Activated CD4-positive, alpha-beta T cell treated with anti-CD3 and anti-CD28 coated beads for 24 hours (primary cell): ENCODE results near the gene CHPF2.

Experiments
- DNase-seq, 2 donors: peaks; one replicate each; pipeline ENCODE4 v3.0.0-alpha.2; 2020; ENCODE audit warnings: low read depth in 2 of 2

CHPF2 gene

DNA sequence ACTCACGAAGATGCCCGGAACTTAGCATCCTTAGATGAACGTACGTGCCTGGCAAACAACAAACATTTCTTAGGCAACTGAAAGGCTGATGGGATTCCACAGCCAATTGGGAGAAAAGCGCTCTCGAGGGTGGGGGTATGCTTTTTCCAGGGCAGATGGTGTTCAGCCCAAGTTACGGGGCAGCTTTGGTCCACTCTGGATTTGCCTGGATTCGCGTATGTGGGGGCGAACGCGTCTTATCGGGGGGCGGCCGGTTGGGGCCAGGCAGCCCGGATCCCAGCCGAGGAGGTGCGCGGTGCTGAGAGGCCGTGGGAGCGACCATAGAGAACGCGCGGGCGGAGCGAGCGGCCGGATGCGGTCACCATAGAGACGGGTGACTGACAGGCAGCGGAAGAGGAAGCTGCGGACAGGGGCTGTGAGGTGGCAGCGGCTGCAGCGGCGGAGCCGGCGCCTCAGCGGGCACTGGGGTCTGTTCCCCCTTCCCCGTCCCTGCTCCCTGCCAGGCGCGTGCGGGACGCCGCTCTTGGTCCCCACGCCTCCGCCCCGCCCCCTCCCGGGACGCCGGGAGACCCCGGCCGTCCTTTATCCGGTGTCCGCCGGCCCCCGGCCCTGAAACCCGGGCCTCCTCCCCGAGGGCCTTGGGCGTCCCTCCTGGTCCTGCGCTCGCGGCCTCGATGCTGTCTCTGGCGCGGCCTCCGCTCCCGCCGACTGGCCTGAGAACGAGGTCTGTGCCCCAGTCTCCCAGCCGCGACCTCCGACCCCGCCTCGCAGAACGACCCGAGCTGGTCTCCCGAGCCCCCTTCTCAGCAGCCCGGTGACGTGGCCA, at the start of gene CHPF2:
Gene CHPF2, plus strand, starts transcription at position 393 of the 826 bp plus-strand sequence. CDS start 1,529 bp downstream, outside the sequence.
- peak; percentile 82 to 87 for DNase-seq

- no peak for DNase-seq
These were observed 46.3 kb upstream of the CHPF2 start for GRCh38 chr7:151185762-151186639.

- DNase-seq: no peak
These were observed 45.5 kb upstream of the CHPF2 start, which contains the start of gene ASB10 for GRCh38 chr7:151186640-151187408. TSS of gene ASB10 (minus strand) at chr7:151187250. CDS start at chr7:151187130, 120 bp downstream.

GRCh38 chr7:151187409-151188251, 44.7 kb upstream of the CHPF2 start:
- DNase-seq: no peak

GRCh38 chr7:151188252-151188542, 44.1 kb upstream of the CHPF2 start:
- DNase-seq: no peak

DNA sequence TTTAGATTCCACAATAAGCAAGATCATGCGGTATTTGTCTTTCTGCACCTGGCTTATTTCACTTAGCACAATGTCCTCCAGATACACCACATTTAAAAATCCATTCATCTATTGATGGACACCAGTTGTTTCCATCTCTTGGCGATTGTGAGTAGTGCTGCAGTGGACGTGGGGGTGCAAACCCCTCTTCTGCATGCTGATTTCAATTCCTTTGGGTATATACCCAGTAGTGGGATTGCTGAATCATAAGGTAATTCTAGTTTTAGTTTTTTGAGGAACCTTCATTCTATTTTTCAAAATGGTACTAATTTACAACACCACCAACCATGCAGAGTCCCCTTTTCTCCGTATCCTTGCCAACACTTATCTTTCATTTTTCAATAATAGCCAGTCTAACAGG, 43.2 kb upstream of the CHPF2 start:
- DNase-seq: no peak

DNA sequence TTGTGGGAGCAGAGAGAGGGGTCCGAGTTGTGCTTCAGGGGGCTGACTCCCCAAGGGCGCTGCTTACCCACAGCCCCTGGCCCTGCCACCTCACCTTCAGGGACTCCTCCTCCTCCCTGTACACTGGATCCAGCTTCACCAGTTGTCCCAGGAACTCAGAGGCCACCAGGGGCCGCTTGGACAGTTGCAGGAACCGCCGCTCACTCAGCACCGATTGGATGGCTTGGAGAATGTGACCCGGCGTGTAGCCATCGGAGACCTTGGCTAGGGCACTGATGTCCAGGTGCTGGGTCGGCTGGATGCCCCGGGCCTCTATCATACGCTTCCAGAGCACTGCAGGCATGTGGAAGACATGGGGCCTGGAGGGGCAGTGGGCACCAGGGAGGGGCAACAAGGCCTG, 40.7 kb upstream of the CHPF2 start:
- no peak for DNase-seq

- DNase-seq: no peak
These were observed 40.2 kb upstream of the CHPF2 start for GRCh38 chr7:151192002-151192539.

DNA sequence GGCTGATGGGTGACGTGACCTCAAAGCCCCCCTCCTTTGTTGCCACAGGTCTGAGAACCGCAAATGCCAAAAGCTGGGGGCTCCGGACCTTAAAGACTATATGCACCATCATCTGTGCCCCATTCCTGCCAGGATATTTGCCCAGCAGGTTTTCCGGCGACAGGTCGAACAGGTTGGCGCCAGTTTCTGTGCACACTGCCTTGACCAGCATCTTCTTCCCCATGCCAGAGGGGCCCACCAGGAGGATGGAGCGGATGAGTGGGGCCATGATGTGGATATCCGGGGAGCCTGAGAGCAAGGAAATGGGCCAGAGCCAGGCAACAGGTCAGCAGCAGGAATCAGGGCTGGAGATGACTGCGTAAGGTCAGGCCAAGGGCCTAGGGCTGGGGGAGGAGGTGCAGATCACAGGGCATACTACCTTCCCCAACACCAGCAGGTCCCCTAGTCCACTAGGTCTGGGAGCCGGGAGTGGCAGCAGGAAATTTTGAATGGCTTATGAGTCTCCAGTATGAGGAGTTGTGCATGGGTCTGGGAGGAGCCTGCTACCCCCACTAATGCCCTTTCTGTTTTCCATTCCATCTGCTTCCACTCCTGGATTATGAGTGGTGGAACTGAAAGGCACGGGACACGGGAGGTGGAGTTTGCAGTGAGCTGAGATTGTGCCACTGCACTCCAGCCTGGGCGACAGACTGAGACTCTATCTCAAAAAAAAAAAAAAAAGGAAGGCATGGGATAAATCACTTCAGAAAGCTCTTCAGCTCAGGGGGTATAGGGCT, 38.9 kb upstream of the CHPF2 start:
- DNase-seq: no peak

- DNase-seq: no peak
These were observed 38.1 kb upstream of the CHPF2 start for GRCh38 chr7:151194188-151194587.

GRCh38 chr7:151195616-151196450, 36.5 kb upstream of the CHPF2 start:
- no peak for DNase-seq

DNA sequence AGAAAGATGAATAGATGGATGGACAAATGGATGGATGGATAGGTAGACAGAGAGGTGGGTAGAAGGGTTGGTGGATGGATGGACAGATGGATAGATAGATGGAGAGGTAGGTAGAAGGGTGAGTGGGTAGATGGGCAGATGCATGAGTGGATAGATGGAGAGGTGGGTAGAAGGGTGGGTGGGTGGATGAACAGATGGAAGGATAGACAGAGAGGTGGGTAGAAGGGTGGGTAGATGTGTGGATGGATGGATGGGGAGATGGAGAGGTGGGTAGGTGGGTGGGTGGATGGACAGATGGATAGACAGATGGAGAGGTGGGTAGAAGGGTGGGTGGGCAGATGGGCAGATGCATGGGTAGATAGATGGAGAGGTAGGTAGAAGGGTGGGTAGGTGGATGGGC, 34.4 kb upstream of the CHPF2 start:
- no peak for DNase-seq

DNA sequence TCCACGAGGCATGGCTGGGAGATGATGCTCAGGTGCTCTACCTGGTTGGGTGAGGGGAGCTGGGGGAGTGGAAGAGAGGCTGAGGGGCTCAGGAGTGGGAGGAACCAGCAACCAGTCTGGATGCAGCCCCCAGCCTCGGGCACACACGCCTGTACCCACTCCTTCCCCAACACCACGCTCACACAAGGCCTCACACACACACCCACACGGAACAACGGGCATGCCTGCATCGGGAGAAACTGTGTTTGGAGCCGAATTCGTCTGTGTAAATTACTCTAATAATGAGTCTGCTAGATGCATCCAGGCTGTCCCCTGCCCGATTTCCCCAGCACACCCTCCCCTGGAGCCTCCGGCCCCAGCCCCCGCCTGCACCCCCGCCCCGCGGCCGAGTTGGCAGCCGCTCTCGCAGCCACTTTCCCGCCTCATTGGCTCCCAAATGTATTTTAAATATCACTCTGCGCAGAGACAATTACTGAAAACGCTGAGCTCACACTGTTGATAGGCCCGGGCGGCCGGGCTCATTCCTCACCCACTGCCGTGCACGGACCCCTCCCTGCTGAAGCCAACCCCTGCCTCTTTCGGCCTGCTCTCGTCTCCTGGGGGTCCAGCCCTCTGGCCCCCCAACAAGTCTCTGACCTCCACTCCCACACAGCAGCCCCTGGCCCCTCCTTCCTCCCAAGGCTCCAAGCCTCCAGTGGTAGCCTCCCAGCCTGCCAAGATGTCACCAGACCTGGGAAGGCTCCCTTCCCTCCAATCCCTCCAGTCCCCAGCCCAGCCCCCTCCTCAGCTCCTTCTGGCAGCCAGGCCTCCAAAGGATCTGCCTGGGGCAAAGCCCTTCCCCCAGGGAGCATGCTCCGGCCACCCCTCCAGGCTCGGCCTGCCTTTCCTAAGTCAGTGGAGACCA, 33.1 kb upstream of the CHPF2 start:
- no peak for DNase-seq

DNA sequence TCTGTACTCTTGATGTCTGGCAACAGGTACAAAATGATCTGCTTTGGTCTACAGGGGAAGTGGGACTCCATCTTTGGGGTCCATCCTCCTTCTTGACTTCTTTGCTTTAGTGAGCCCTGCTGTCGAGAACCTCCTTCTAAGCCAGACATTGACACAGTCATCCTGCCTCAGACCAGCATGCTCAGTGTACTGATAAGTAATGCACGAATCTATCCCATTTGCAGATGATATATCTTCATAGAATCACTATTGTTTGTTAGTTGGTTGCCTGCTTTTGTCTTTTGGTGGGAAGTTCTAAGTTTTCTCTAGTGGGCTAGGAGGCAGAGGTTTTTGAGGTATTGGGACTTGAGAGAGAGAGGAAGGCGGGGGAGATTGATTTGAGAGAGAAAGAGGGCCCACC, 30.9 kb upstream of the CHPF2 start:
- DNase-seq: no peak

DNA sequence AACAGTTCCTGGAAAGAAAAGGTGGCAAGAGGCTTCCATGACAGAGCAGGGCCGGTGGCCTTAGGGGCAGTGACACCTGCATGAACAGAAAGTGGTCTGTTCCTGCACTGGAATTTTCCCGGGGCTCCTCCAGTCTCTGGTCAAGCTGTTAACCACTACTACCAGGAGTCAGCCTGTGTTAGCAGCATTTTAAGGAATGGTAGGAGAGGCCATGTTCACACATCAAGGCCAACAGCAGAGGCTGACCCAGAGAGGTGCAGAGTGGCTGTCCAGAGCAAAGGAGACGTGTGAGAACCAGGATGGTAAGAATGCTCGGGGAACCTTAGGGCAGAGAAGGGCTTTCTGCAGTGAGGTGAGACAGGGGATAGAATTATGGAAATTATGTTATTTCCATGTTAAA, 30.5 kb upstream of the CHPF2 start:
- no peak for DNase-seq

- no peak for DNase-seq
These were observed 29.4 kb upstream of the CHPF2 start for GRCh38 chr7:151202836-151203235.

DNA sequence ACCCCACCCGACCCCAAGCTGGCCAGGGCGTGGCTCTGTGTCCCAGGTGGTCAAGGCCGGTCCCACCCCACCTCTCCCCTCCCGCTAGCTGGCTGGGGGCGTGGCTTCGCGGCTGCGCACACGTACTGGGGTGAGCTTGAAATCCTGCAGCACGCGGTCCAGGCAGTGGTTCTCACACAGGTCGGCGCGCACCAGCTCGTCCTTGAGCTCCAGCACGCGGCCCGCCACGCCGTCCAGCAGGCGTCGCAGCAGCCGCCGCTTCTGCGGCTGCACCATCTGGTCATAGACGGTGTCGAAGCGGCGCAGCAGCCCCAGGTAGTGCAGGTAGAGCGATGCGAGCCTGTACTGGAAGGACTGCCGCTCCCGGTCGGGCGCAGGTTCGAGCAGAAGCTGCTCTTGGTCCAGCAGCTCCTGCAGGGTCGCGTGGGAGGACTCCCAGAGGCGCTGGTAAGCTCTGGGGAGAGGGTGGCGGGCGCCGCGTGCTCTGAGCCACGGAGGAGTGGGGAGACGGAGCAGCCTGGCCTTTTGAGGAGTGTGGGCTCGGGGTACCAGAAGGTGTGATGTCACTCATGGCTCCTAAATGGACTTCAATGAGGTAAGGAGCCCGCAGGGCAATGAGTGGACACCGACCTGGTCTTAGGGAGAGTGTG, 27.8 kb upstream of the CHPF2 start:
- DNase-seq: no peak

DNA sequence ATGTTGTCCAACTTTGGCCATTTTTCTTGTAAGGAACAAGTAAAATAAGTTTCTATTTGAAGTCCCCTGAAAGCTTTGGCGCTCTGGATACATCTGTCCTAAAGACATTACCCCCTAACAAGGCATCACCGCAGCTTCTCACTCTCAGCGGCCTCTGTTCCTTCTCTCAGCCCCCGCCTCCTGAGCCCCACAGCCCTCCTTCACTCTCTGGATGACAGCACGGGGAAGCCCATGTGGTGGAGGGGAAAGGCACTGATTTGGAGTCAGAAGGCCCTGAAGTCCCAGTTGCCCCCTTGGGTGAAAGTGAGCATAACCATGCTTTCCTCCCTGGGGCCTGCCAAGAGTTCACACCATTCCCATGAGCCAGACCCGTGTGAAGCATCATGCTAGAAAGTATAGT, 26.6 kb upstream of the CHPF2 start:
- no peak for DNase-seq
